Measurements from ENCODE around the gene GPC6.

The GPC6 gene

DNA sequence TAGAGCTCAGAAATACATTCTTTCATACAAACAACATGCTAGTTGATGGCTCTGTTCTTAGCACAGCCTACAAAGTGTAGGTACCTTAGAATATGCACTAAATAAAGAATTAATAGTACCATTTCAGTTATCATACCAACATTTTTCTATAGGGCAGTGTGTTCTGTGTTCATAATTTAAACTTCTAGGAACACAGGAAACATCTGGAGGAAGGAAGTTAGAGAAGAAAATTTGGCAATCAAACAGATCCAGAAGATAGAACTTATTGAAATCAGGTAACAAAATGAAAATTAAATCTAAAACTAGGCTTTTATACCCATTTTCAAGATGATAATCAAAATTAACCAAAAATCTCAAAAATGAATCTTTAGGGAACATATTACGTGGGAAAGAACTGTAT lies 725.3 kb downstream of the GPC6 start:
- in situ Hi-C loops (cut with HindIII; ENCODE audit: low sequenced_read_pairs), result no loop called here

DNA sequence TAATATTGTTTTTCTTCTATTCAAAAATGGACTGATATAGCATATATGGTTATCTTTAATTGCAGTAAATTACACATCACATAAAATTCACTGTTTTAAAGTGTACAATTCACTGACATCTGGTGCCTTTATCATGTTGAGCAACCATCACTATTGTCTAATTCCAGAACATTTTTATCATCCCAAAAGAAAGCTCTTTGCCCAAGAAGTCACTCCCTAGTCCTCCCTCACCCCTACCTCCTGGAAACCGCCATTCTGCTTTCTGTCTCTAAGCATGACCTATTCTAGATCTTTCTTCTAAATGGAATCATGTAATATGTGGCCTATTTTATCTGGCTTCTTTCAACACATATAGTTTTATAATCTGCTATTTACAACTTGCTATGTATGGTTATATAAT lies 727.2 kb downstream of the GPC6 start:
- in situ Hi-C loops (cut with HindIII; ENCODE audit: low sequenced_read_pairs), result no loop called here

DNA sequence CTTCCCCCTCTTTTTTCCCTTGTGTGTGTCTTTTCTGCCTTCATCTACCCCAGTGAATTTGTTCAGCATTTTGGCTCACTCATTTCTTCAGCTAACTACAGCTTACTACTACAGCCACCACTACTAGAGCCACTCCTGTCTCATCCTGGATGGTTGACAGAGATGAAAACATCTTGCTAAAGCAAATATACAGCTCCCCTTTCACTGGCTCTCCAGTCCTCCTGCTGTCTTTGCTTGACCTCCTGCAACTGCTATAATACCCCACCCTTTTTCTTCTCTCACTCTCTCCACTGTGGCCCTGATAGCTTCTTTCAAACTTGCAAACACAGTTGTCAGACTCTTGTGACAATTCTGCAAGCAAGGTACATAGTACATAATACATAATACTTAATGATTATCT lies 729.3 kb downstream of the GPC6 start:
- in situ Hi-C loops (cut with HindIII; ENCODE audit: low sequenced_read_pairs), result no loop called here

DNA sequence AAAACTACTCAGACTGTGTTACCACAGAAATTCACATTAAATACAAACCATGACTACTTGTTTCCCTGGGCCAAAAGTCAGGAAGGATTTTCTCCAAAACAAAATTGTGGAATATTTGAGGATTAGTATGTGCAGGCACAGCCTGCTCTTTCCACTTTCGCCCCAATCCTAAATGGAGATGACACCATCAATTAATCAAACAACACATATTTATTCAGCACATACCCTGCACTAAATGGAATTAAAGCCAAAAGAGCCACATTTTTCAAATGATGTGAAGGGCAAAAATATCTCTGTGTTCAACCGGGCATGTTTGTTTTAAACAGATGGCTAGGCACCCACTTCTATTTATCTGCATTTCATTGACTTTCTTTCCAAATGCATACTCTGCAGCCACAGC lies 729.8 kb downstream of the GPC6 start:
- in situ Hi-C loops (cut with HindIII; ENCODE audit: low sequenced_read_pairs), result no loop called here

DNA sequence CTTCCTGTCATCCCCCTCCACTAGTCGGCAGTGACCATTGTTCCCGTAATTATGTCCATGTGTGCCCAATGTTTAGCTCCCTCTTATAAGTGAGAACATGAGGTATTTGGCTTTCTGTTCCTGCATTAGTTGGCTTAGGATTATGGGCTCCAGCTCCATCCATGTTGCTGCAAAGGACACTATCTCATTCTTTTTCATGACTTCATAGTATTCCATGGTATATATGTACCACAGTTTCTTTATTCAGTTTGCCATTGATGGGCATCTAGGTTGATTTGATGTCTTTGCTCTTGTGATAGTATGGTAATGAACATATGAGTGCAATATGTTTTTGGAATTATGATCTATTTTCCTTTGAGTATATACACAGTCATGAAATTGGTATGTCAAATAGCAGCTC lies 730.8 kb downstream of the GPC6 start:
- in situ Hi-C loops (cut with HindIII; ENCODE audit: low sequenced_read_pairs), result no loop called here

DNA sequence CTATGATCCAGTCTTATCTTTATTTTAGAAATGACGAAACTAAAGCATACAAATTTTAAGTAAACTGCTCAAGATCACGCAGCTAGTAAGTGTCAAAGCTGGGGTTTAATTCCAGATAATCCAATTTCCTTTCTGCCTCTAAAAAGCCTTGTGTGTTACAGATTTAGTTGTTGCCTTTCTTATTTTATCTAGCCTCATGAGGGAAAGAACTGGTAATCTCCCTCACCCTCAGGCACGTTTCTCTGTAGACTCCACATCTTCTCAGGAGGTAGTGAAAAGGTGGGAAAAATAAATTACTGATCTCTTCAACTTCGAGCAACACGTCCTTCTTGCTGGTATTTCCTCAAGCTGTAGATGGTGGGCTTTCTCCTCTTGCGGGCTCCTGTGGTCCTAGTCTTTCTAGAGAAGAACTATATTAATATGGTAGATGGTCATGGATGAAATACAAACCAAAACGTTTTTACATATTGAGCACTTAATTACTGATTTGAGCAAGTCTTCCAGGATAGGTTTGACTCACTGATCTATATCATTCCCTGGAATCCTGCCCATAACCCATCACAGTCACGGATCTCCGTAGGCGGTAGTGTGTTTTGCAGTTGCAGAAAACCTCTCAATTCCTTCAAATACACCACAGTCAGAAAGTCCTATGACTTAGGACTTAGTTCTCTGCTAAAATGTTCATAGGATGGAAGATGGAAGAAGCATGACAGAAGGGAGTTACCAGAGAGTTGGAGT lies 733.4 kb downstream of the GPC6 start:
- in situ Hi-C loops (cut with HindIII; ENCODE audit: low sequenced_read_pairs), result no loop called here

DNA sequence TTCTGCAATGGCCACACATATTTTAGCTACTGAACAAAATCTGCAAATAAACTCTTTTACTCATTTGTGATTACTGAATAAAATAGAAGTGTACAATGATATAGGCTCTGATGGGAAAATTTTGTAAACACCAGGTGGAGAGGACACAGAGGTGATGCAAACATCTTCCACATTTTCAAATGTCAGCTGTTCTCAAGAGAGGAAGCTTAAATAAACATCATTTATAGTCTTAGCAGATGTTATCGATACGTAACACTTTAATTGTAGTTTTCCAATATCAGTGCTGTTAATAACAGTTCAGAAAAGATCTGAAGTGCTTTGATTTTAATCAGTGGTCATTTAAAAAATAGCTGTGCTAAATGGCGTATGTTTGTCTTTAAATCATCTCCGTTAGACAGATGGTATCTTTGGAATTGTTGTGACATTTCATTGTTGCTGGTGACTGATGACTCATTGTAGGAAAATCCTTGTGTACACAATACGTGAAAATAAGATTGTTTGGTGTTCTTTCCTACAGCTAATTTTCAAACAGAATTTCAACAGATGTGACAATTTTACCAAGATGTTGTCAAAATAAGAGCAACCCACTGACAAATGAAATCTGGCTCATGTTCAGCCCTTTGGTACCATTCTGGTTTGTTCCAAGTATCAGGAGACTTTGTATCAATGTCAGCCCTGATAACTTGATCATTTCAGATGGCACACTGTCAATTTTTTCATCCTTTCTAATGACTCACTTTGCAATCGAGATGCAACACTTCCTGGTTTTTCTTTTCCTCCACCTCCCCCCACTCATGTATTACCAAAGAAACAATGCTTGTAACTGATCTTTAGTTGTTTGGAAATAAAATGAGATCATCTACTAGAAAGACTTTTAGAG lies 736.9 kb downstream of the GPC6 start:
- in situ Hi-C loops (cut with HindIII; ENCODE audit: low sequenced_read_pairs), result no loop called here

DNA sequence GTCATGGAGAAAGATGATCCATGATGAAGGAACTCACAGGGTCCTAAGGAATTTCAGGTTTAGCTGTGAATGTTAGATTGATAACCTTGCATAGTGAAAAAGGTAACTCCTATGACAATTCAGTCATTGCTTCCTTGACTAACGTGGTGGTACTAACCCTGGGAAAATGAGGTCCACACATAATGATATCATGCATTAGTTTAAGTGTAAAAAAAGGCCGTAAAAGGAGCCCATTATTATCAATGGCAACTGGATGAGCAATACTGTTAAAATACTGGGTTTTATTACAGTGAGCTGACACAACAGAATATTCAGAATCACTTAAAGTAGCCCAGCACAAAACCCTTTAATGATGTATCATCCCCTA lies 737.5 kb downstream of the GPC6 start:
- in situ Hi-C loops (cut with HindIII; ENCODE audit: low sequenced_read_pairs), result no loop called here

DNA sequence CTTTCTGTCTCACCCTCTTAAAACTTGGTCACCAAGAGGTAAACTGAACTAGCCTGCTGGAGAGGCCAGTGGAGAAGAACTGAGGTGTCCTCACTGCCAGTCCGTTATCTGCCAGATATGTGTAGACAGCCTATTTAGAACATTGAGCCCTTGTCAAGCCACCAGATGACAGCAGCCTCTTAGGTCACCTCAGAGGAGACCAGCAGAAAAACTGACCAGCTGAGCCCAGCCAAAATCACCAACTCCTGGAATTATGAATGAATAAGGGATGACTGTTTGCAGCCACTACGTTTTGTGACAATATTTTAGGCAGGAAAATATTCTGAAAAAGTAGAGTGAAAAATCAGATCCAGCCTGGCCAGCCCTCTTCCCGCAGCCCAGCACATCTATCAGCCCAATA lies 739.0 kb downstream of the GPC6 start:
- in situ Hi-C loops (cut with HindIII; ENCODE audit: low sequenced_read_pairs), result no loop called here

DNA sequence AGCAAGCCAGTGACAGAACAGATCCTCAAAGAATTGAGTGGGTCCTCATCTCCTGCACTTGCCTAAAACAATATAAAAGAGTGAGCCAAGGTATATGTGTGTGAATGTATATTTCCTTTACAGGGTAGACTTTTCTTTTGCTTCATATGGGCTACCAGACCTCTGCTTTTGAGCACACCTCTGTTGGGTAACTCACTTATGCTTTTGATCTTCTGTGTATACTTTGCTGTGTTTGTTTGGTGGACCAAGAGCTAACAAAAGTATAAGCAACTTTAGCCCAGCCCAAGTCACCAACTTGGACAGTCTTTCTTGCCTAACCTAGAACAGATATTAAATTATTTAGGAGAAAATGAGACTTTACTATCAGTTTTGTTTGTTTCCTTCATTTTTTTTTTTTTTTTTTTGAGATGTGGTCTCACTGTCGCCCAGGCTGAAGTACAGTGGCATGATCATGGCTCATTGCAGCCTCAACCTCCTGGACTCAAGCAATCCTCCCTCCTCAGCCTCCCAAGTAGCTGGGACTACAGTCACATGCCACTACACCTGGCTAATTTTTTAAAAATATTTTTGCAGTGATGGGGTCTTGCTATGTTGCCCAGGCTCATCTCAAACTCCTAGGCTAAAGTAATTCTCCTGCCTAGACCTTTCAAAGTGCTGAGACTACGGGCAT lies 739.8 kb downstream of the GPC6 start:
- in situ Hi-C loops (cut with HindIII; ENCODE audit: low sequenced_read_pairs), result no loop called here

DNA sequence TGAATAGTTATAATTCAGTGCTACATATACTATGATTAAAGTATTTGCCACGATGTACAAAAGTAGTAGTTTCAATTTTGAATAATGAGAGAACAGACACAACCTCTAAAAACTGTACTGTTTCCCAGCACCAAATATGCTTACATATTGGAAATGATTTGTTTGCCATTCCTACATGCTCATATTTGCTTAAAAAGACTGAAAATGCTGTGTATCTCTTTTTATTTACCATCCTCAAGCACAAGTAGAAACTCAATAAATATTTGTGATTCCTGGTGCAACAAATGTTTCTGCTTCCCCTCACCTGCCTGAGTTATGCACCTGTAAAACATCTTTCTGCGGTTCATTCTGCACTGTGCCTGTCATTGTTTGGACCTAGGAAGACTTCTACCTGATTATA lies 740.7 kb downstream of the GPC6 start:
- in situ Hi-C loops (cut with HindIII; ENCODE audit: low sequenced_read_pairs), result no loop called here

DNA sequence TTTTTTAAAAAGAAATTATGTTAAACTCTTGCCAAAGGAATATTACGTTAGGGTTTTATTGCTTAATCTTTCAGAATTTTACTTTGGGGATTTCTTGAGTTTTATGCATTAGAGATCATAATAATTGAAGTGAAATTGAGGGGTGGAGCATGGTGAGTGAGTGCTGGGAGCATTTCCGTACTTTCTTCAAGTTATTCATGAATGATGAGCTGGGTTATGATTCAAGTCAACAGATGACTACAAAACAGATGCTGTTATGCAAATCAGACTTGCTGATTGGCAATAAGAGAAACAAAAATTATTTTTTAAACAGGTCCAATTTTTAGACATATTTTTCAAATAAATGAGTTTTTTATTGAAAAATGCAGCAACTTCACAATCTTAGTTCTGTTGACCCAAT lies 748.6 kb downstream of the GPC6 start:
- in situ Hi-C loops (cut with HindIII; ENCODE audit: low sequenced_read_pairs), result no loop called here

DNA sequence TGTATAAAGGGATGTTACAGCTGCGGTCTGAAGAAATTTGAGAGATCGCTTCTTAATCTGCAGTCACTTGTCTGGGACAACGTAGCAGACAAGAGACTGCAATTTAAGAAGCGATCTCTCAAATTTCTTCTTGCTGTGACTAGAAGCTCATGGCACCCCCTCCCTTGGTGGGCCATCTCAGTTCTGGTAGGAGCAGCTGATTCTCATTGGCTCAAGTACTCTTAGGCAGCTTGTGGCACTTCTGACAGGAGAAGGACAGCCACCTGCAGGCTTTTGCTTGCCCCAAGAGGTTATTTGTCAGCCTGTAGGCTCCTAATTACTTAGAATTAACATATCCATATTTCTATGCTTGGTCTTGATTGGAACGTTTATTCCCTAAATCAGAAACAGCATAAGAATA lies 749.9 kb downstream of the GPC6 start:
- in situ Hi-C loops (cut with HindIII; ENCODE audit: low sequenced_read_pairs), result no loop called here

DNA sequence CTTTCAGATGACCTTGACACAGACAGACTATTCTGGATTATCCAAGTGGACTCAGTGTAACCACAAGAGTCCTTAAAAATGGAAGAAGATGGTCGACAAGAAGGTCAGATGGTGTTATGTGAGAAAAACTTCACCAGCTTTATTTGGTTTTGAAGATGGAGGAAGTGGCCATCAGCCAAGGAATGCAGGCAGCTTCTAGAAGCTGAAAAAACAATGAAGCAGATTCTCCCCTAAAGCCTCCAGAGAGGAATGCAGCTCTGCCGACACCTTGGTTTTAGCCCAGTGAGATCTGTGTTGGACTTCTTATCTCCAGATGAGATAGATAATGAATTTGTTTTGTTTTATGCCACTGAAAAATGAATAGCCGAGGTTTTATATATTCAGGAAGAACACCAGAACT lies 751.4 kb downstream of the GPC6 start:
- in situ Hi-C loops (cut with HindIII; ENCODE audit: low sequenced_read_pairs), result no loop called here

DNA sequence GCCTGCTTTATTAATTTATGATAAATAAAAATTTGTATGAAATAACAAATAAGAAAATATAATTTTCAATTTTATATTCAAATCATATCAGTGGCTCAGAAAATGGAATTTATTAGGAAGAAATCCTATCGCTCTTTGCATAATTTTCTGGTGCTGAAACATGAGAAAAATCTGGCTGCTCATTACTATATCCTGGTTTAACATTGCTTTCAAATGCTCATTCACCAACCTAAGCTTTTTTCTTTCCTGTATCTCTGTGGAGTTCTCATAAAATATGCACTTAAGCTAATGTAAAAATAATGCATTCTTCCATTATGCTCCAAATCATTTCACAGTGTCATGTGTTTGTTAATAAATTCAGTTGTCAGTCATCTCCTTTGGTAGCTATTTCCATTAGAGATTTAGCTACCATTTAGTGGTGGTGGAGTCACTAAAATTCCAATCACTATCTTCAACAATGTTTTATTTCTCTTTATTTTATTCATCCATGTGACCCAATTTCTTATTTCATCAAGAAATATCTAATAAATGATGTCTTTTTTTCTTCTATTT lies 754.9 kb downstream of the GPC6 start:
- in situ Hi-C loops (cut with HindIII; ENCODE audit: low sequenced_read_pairs), result no loop called here

DNA sequence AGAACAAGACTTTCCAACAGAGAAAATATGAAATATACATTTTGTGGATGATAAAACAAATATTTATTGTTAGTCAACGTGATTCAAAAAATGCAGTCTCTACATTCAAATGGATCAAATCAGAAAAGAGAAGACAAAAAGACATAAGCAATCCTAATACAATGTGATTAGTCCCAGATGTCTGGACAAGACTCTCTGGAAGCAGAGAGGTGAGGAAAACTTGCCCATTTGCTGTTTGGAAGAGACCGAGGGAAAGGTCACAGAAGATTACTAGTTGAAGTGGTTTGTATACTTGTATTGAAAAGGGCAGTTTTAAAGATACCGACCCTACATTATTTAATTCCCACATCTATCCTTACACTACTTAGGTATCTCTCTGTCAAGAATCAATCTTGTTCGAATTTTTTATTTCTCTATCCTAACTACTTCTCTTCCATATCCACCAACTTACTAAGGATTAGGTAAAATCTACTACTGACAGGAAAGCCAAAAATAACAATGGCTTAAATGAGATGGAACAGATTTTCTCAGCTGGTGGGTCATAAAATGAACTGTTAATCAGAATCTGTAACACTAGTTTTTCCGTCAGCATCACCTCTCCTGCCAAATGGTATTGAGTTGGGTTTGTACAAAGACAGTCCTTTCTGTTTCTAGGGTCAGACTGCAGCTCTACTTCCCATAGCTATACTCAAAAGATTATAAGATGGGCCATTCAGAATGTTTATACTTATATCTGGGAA lies 755.7 kb downstream of the GPC6 start:
- in situ Hi-C loops (cut with HindIII; ENCODE audit: low sequenced_read_pairs), result no loop called here

DNA sequence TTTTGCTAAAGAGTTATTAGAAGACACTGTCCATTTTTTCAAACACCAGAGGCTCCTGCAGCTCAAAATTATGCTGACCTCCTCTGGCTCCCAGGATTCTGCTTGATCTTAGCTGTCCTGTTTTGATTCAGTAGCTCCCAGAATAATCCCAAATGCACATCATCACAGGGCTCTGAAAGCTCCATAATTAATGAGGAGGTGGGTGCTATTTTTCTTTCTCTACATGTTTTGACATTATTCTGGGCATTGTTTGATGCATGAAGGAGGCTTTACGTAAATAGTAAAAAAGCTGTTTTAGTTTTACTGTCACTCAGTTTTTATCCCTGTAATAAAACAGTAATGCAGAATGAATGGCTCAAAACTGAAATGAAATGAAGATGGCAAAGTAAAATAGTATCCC lies 757.4 kb downstream of the GPC6 start:
- in situ Hi-C loops (cut with HindIII; ENCODE audit: low sequenced_read_pairs), result no loop called here

DNA sequence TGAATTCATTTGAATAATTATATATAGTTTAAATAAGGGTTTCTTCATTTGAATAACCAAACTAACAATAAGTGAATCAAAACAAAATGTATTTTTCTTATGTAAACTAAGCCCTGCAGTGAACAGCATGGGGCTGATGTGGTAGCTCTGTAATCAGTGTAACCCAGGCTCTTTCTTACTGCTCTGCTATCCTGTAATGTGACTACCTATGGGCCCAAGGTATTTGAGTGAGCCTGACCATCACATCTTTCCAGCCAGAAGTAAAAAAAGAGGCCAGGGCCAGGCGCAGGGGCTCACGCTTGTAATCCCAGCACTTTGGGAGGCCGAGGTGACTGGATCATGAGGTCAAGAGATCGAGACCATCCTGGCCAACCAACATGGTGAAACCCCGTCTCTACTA lies 758.3 kb downstream of the GPC6 start:
- in situ Hi-C loops (cut with HindIII; ENCODE audit: low sequenced_read_pairs), result no loop called here

DNA sequence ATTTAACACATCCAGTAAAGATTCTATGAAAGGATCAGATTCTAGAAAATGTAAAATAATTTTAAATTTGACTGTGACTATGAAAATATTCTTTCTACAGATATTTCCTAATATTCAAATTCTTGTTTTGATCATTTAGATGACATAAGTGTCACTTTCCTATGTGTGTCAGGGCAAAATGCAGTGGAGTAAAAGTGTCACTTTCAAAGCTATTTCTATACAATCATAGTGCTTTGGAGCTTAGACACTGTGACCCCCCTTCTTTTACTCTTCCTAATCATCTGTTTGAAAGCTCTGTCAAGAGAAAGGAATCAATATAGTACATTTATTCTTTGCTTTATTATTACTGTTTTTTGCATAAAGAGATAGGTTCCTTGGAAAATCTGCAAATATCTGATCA lies 760.9 kb downstream of the GPC6 start:
- in situ Hi-C loops (cut with HindIII; ENCODE audit: low sequenced_read_pairs), result no loop called here

DNA sequence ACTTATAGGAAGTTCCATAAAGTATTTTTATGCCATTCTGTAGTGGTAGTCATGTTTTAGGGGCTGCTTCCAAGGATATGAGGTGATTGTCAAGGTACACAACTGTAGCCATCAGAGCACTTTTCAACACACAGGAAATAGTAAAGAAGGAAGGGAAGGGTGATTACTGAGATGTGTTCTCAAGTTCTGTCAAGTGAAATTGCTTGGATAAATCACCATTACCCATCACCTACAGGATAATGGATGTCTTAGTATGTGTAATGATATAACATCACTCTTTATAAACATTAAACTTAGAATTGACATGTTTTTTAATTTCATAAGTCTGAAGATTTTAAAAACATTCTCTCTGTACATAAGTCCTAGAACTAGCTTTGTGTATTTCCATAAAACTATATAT lies 765.0 kb downstream of the GPC6 start:
- in situ Hi-C loops (cut with HindIII; ENCODE audit: low sequenced_read_pairs), result no loop called here

DNA sequence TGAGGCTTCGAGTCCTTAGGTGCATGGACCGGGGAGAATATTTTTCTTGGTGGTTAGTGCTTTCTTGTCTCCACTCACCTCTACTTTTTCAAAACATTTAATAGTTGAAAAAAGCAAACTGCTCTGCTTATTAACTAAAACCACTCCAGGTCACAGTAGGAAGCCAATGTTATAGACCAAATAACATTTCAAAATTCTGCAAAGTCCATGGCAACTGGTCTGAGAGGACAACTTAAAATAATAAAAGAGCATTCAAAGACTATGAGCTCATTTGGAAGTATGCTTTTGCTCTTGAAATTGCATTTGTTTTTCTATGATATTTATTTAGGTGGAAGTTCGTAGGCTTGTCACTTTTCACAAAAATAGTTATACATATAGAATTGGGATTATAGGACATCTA lies 769.9 kb downstream of the GPC6 start:
- in situ Hi-C loops (cut with HindIII; ENCODE audit: low sequenced_read_pairs), result no loop called here
